ENCODE data around the gene KAT8.

- TF ChIP-seq CSRNP3 (CRISPR knock-in tag; IDR thresholded peaks at IDR 0.05) (no peak), ZNF565 (CRISPR knock-in tag; conservative IDR thresholded peaks at IDR 0.05; ENCODE audit: low read depth) (no peak), BACH2 (CRISPR knock-in tag; IDR thresholded peaks at IDR 0.05; ENCODE audit: borderline replicate concordance) (no peak), ARNTL (CRISPR knock-in tag; IDR thresholded peaks at IDR 0.05; ENCODE audit: borderline replicate concordance, low read depth) (no peak), RARB (CRISPR knock-in tag; IDR thresholded peaks at IDR 0.05) (no peak), GLIS3 (CRISPR knock-in tag; IDR thresholded peaks at IDR 0.05) (no peak), ZNF8 (CRISPR knock-in tag; IDR thresholded peaks at IDR 0.05) (no peak)
- TF ChIP-seq, protein P1, sequence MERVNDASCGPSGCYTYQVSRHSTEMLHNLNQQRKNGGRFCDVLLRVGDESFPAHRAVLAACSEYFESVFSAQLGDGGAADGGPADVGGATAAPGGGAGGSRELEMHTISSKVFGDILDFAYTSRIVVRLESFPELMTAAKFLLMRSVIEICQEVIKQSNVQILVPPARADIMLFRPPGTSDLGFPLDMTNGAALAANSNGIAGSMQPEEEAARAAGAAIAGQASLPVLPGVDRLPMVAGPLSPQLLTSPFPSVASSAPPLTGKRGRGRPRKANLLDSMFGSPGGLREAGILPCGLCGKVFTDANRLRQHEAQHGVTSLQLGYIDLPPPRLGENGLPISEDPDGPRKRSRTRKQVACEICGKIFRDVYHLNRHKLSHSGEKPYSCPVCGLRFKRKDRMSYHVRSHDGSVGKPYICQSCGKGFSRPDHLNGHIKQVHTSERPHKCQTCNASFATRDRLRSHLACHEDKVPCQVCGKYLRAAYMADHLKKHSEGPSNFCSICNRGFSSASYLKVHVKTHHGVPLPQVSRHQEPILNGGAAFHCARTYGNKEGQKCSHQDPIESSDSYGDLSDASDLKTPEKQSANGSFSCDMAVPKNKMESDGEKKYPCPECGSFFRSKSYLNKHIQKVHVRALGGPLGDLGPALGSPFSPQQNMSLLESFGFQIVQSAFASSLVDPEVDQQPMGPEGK (CRISPR knock-in tag; IDR thresholded peaks at IDR 0.05; ENCODE audit: borderline replicate concordance) = no peak
These were observed 21.4 kb downstream of the KAT8 start for GRCh38 chr16:31138621-31139578.
